NOMO-1 treated with dmso at 0.1 percent for 144 hours (cell line): ENCODE results near the gene JMJD6.
"Not testable (repeated sequence)": the region's sequence is repeated elsewhere in the genome, so short reads cannot be mapped to it uniquely, and the experiment has no call there.

Experiments used
- DNase-seq: peaks from one replicate; lab custom pipeline; 2025; ENCODE audit not compliant: unreplicated experiment; lab: John Stamatoyannopoulos, UW

The JMJD6 gene

GRCh38 chr17:76726231-76726775, at the start of gene JMJD6:
Gene JMJD6, minus strand, starts transcription at chr17:76726606. Its CDS starts 131 bp downstream, at chr17:76726475.
- peak; percentile 97 for DNase-seq

GRCh38 chr17:76775021-76775600, 48.7 kb upstream of the JMJD6 start:
- no peak for DNase-seq

GRCh38 chr17:76772842-76773525, 46.6 kb upstream of the JMJD6 start:
- peak; percentile 59 for DNase-seq

GRCh38 chr17:76758570-76758969, 32.2 kb upstream of the JMJD6 start:
- DNase-seq: no peak

GRCh38 chr17:76757256-76757655, 30.9 kb upstream of the JMJD6 start:
- no peak for DNase-seq

- DNase-seq: no peak
These were observed 28.9 kb upstream of the JMJD6 start for GRCh38 chr17:76755285-76755684.

GRCh38 chr17:76753061-76753961, 26.9 kb upstream of the JMJD6 start:
- no peak for DNase-seq

- DNase-seq: no peak
These were observed 25.6 kb upstream of the JMJD6 start for GRCh38 chr17:76752006-76752405.

- no peak for DNase-seq
These were observed 25.1 kb upstream of the JMJD6 start for GRCh38 chr17:76751416-76751993.

- DNase-seq: no peak
These were observed 22.3 kb upstream of the JMJD6 start for GRCh38 chr17:76748657-76749056.

GRCh38 chr17:76747716-76748363, 21.4 kb upstream of the JMJD6 start:
- DNase-seq: no peak

- not testable (repeated sequence) for DNase-seq
These were observed 19.4 kb upstream of the JMJD6 start for GRCh38 chr17:76745785-76746184.

- DNase-seq: no peak
These were observed 18.3 kb upstream of the JMJD6 start for GRCh38 chr17:76744747-76745146.

GRCh38 chr17:76742958-76743357, 16.6 kb upstream of the JMJD6 start:
- DNase-seq: no peak

- no peak for DNase-seq
These were observed 14.1 kb upstream of the JMJD6 start for GRCh38 chr17:76740329-76741118.

- not testable (repeated sequence) for DNase-seq
These were observed 13.2 kb upstream of the JMJD6 start for GRCh38 chr17:76739568-76740115.

- no peak for DNase-seq
These were observed 12.1 kb upstream of the JMJD6 start for GRCh38 chr17:76738468-76738850.

- DNase-seq: peak; percentile 95
These were observed 11.5 kb upstream of the JMJD6 start, which contains the start of gene MFSD11 for GRCh38 chr17:76737676-76738467. Gene MFSD11, plus strand, starts transcription at chr17:76738119. Its CDS starts 234 bp downstream, at chr17:76738353.
